Psoas muscle (tissue), 8 donors: Measurements from ENCODE around the gene OMG. TPM values are rescaled to one million over a fixed set of nuclear protein-coding genes. Genes with fewer than 3 reads are reported as not detected.

Source experiments
- ATAC-seq, 4 donors: fragments of 200-7000 bp; cut with Tn5 transposase; one replicate each; pipeline ENCODE4 v1.9.1; 2020; ENCODE audit warnings: moderate library complexity in 3 of 4, mild to moderate bottlenecking in 2 of 4
- DNase-seq, 2 donors: peaks; one replicate each; pipeline ENCODE4 v3.0.0-alpha.2; 2020
- H3K27ac ChIP-seq: fragments of 200-600 bp; one replicate; pipeline ENCODE4 v1.8.0; 2022
- H3K27me3 ChIP-seq, 3 donors: fragments of 200-600 bp in 1 of 3; one replicate each; pipeline versions ENCODE4 v1.6.1 to v1.8.0; 2013 to 2022; ENCODE audit warnings: low read length in 2 of 3, mild to moderate bottlenecking in 2 of 3, moderate library complexity in 1 of 3; ENCODE audit not compliant: insufficient read depth in 3 of 3
- H3K36me3 ChIP-seq, 2 donors: fragments of 200-600 bp in 1 of 2; one replicate each; pipeline versions ENCODE4 v1.6.1 to v1.8.0; 2013 to 2022; ENCODE audit warnings: low read depth in 1 of 2, mild to moderate bottlenecking in 1 of 2, moderate library complexity in 1 of 2; ENCODE audit not compliant: insufficient read depth in 1 of 2
- H3K4me1 ChIP-seq: fragments of 200-600 bp; one replicate; pipeline ENCODE4 v1.8.0; 2022
- H3K4me3 ChIP-seq: fragments of 200-600 bp; one replicate; pipeline ENCODE4 v1.8.0; 2022; ENCODE audit warnings: mild to moderate bottlenecking
- H3K9me3 ChIP-seq: fragments of 200-600 bp; one replicate; pipeline ENCODE4 v1.8.0; 2022
- CTCF ChIP-seq: fragments of 200-600 bp; IDR thresholded peaks from one replicate; pipeline ENCODE4 v1.8.0; 2022; ENCODE audit warnings: antibody characterized with exemption
- WGBS, 3 donors: extraction: QIAGEN DNeasy Blood & Tissue Kit; methylation state at CpG; one replicate each; pipeline versions ENCODE4 v1.1.6 to v1.1.7; 2013; 5-methylcytosine and 5-hydroxymethylcytosine counted together
- intact Hi-C, 2 donors: fragments of 100-400 bp; cut with DNase I; formaldehyde crosslinking; loops; one replicate each; pipeline versions ENCODE4 v1.11.0 to v1.14.2; 2022
- polyA plus RNA-seq, 3 donors: library from polyadenylated mRNA; stranded (reverse); fragments of 200-250 nt; gene quantifications; one replicate each; pipeline ENCODE4 v1.2.3, GENCODE V29; 2013
- total RNA-seq, 4 donors: library from RNA; stranded (reverse); fragmentation: NEBNext Ultra II Directional in 2 of 4; extraction: Animal tissue kit (Norgen Biotek cat#: 25700) in 2 of 4; gene quantifications; one replicate each; pipeline versions ENCODE4 v1.2.1 to v1.2.4, GENCODE V29; 2021 to 2023
- donor health status: healthy with polysubstance abuse.
- donor health status: DM: no; HTN: no; CAD: no; lungs with moderate emphysema.
- donor health status: Bipolar disorder and iron deficiency.
- donor health status: healthy.
- donor health status: DM: yes; HTN: yes; CAD: no.
- donor health status: DM: no; HTN: no; CAD: no.
- donor health status: DM: no; HTN: no; CAD: no.
- donor health status: DM: yes; HTN: yes; CAD: no.

Gene OMG
- total and polyA plus RNA-seq, 7 donors: 0.03 to 0.10 TPM; not detected in 5

GRCh38 chr17:31261601-31262000 lies 35.4 kb downstream of the OMG start:
- WGBS, 3 donors: 77 to 87% (median 86%) methylated on average over 1 of the region's 1 CpG
- Histone ChIP-seq H3K4me1 (no peaks in the 10 kb centered on the region), H3K4me3 (no peak overlapping the region), H3K27me3 (no peaks in the 10 kb centered on the region), H3K36me3 (peaks cover 2 to 64% of the 10 kb centered on the region in 2 donors), H3K9me3 (no peaks in the 10 kb centered on the region), H3K27ac (no peak overlapping the region)
- DNase-seq (no peak), ATAC-seq (no peak)
- TF ChIP-seq CTCF: no peak
- intact Hi-C loops: no loop called here

DNA sequence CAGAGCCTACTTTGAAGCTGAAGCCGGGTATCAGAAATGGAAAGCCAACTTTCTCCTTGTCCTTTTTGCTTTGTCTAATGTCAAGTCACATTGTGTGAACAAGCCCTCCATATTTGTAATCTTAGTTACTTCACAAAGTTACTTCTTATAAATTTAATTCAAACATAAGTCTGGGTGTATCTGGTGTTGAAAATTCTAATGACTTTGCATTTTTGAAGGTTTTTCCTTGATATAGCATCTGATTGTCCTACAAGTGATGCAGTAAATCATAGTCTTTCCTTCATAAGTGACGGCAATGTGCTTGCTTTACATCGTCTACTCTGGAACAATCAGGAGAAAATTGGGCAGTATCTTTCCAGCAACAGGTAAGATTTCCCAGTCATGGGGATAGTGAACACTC lies 36.9 kb downstream of the OMG start:
- ATAC-seq: no peak
- intact Hi-C loops: loop anchor here in 1 of 2 donors (1.0 kb wide), 1 partner anchor 16 kb away; no protein-coding TSS in a partner anchor
- TF ChIP-seq CTCF: no peak
- WGBS, 3 donors: 95 to 98% (median 95%) methylated on average over 3 of the region's 3 CpGs
- DNase-seq: no peak
- H3K27me3 ChIP-seq: no peaks in the 10 kb centered on the region
- no peaks in the 10 kb centered on the region for H3K4me1 ChIP-seq
- H3K4me3 ChIP-seq: no peak overlapping the region
- no peaks in the 10 kb centered on the region for H3K9me3 ChIP-seq
- peaks cover 0 to 52% of the 10 kb centered on the region in 2 donors for H3K36me3 ChIP-seq
- no peak overlapping the region for H3K27ac ChIP-seq

GRCh38 chr17:31256936-31257335 lies 40.1 kb downstream of the OMG start:
- H3K36me3 ChIP-seq: peaks cover 0 to 45% of the 10 kb centered on the region in 2 donors
- H3K27me3 ChIP-seq: no peaks in the 10 kb centered on the region

DNA sequence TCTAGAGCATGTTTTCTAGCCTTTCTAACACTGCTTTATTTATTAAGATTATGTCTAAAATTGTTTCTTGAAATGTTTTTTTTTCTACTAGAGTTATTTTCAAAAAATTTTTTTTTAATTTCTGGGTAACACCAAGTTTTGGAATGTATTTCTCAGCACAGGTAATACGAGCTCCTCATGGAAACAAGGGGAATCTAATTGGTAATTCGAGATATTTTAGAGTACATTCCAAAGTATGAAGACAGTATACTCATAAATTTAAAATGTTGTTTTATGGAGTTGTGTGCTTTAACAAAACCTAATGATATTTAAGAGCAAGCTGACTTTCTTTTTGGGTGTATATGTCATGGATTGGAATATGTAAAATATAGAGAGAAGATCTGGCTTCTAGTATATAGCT lies 42.4 kb downstream of the OMG start:
- no peak overlapping the region for H3K27ac ChIP-seq
- H3K36me3 ChIP-seq: peaks cover 0 to 27% of the 10 kb centered on the region in 2 donors
- DNase-seq (no peak), ATAC-seq (no peak)
- TF ChIP-seq CTCF: no peak
- intact Hi-C loops: no loop called here
- H3K9me3 ChIP-seq: no peaks in the 10 kb centered on the region
- 66 to 78% (median 70%) methylated on average over 2 of the region's 2 CpGs for WGBS, 3 donors
- H3K4me3 ChIP-seq: no peak overlapping the region
- no peaks in the 10 kb centered on the region for H3K4me1 ChIP-seq
- no peaks in the 10 kb centered on the region for H3K27me3 ChIP-seq

More at GRCh38 chr17:31256936-31257335, 40.1 kb downstream of the OMG start:
- 73 to 84% (median 82%) methylated on average over 3 of the region's 3 CpGs for WGBS, 3 donors
- TF ChIP-seq CTCF: no peak
- no peaks in the 10 kb centered on the region for H3K4me1 ChIP-seq
- DNase-seq (no peak), ATAC-seq (no peak)
- intact Hi-C loops: no loop called here
- H3K4me3 ChIP-seq: no peak overlapping the region
- no peak overlapping the region for H3K27ac ChIP-seq
- no peaks in the 10 kb centered on the region for H3K9me3 ChIP-seq

GRCh38 chr17:31252741-31253140 lies 44.3 kb downstream of the OMG start:
- peaks cover 0 to 25% of the 10 kb centered on the region in 2 donors for H3K36me3 ChIP-seq
- intact Hi-C loops: no loop called here
- H3K27ac ChIP-seq: no peak overlapping the region
- no peak for TF ChIP-seq CTCF
- 81 to 84% (median 83%) methylated on average over 1 of the region's 1 CpG for WGBS, 3 donors
- H3K27me3 ChIP-seq: no peaks in the 10 kb centered on the region
- no peaks in the 10 kb centered on the region for H3K4me1 ChIP-seq
- H3K4me3 ChIP-seq: no peak overlapping the region
- DNase-seq: no peak
- no peaks in the 10 kb centered on the region for H3K9me3 ChIP-seq
- ATAC-seq: no peak
